SK-N-SH treated with all-trans-retinoic acid at 6 μM for 48 hours (cell line): Measurements from ENCODE around the gene NEGR1.

Source experiments
- CREB5 ChIP-seq: fragments of 250-450 bp; sonication (Bioruptor Pico); IDR thresholded peaks from 2 replicates; pipeline ENCODE4 v1.5.1; 2020; ENCODE audit warnings: low read depth, mild to moderate bottlenecking, moderate library complexity
- CSRNP3 ChIP-seq: fragments of 250-450 bp; sonication (Bioruptor Pico); IDR thresholded peaks from 2 replicates; pipeline ENCODE4 v1.5.1; 2021; ENCODE audit warnings: mild to moderate bottlenecking, moderate library complexity
- ESRRG ChIP-seq: fragments of 250-450 bp; sonication (Bioruptor Pico); IDR thresholded peaks from 2 replicates; pipeline ENCODE4 v1.6.1; 2021; ENCODE audit warnings: mild to moderate bottlenecking
- GLIS3 ChIP-seq: fragments of 250-450 bp; sonication (Bioruptor Pico); IDR thresholded peaks from 2 replicates; pipeline ENCODE4 v1.5.0; 2020; ENCODE audit warnings: mild to moderate bottlenecking, moderate library complexity
- ISL1 ChIP-seq: fragments of 250-450 bp; sonication (Bioruptor Pico); IDR thresholded peaks from 2 replicates; pipeline ENCODE4 v2.1.2; 2022; ENCODE audit warnings: mild to moderate bottlenecking, moderate library complexity
- PATZ1 ChIP-seq: fragments of 250-450 bp; sonication (Bioruptor Pico); IDR thresholded peaks from 2 replicates; pipeline ENCODE4 v1.8.0; 2020; ENCODE audit warnings: mild to moderate bottlenecking, moderate library complexity, borderline replicate concordance
- PPARA ChIP-seq: fragments of 250-450 bp; sonication (Bioruptor Pico); IDR thresholded peaks from 2 replicates; pipeline ENCODE4 v1.5.0; 2020; ENCODE audit warnings: mild to moderate bottlenecking, borderline replicate concordance
- RARB ChIP-seq: fragments of 250-450 bp; sonication (Bioruptor Pico); IDR thresholded peaks from 2 replicates; pipeline ENCODE4 v1.8.0; 2021; ENCODE audit warnings: mild to moderate bottlenecking, moderate library complexity
- TOX ChIP-seq: fragments of 250-450 bp; sonication (Bioruptor Pico); IDR thresholded peaks from 2 replicates; pipeline ENCODE4 v1.8.0; 2021; ENCODE audit warnings: mild to moderate bottlenecking, moderate library complexity, borderline replicate concordance
- TSHZ2 ChIP-seq: fragments of 250-450 bp; sonication (Bioruptor Pico); IDR thresholded peaks from 2 replicates; pipeline ENCODE4 v1.5.0; 2020; ENCODE audit warnings: mild to moderate bottlenecking, moderate library complexity
- ZC3H10 ChIP-seq: fragments of 250-450 bp; sonication (Bioruptor Pico); IDR thresholded peaks from 2 replicates; pipeline ENCODE4 v1.5.1; 2021; ENCODE audit warnings: mild to moderate bottlenecking, moderate library complexity
- ZFP3 ChIP-seq: fragments of 250-450 bp; sonication (Bioruptor Pico); IDR thresholded peaks from 2 replicates; pipeline ENCODE4 v1.5.0; 2020; ENCODE audit warnings: mild to moderate bottlenecking, moderate library complexity
- ZFP30 ChIP-seq: fragments of 450-650 bp; formaldehyde crosslinking; IDR thresholded peaks from 2 replicates; pipeline ENCODE4 v1.5.0; 2022; ENCODE audit warnings: mild to moderate bottlenecking, moderate library complexity

GRCh38 chr1:71653952-71654351, 628.4 kb downstream of the NEGR1 start:
- no peak for TF ChIP-seq TSHZ2 (CRISPR knock-in tag)
- TF ChIP-seq RARB (CRISPR knock-in tag) = no peak
- TF ChIP-seq CREB5 = no peak
- TF ChIP-seq TOX (CRISPR knock-in tag) = no peak
- TF ChIP-seq GLIS3 (CRISPR knock-in tag) = no peak
- TF ChIP-seq ZFP3 (CRISPR knock-in tag) = no peak
- no peak for TF ChIP-seq CSRNP3 (CRISPR knock-in tag)
- TF ChIP-seq PATZ1 (CRISPR knock-in tag) = no peak
- TF ChIP-seq ZC3H10 (CRISPR knock-in tag) = no peak
- TF ChIP-seq PPARA (CRISPR knock-in tag) = no peak
- no peak for TF ChIP-seq ZFP30 (CRISPR knock-in tag)
- TF ChIP-seq ISL1 (CRISPR knock-in tag) = no peak
- TF ChIP-seq ESRRG (CRISPR knock-in tag) = no peak
